ENCODE results near the gene PTCSC3. TPM values are rescaled to one million over a fixed set of nuclear protein-coding genes. Genes with fewer than 3 reads are reported as not detected.

Gene PTCSC3
- total and polyA plus RNA-seq, 2 of the 13 experiments (the other 11 are each of a cell fraction or from before 2014, with no cell fraction given), result not detected

GRCh38 chr14:36194663-36195062 lies 18.1 kb upstream of the PTCSC3 start:
- POLR2A ChIA-PET, result no interaction called here
- Histone ChIP-seq H3K4me3 (replicated peaks in 1 of 3; ENCODE audit: insufficient read depth in 1 of 3, low read depth in 2 of 3, low read length in 3 of 3) (no peak overlapping the region), H3K9ac (ENCODE audit: insufficient read depth, low read depth, low read length) (no peak overlapping the region), H3K27ac (ENCODE audit: extremely low read length, insufficient read depth, low read length) (no peak overlapping the region), H3K79me2 (ENCODE audit: insufficient read depth, low read length) (no peaks in the 10 kb centered on the region), H3K4me2 (ENCODE audit: low read depth, low read length) (no peak overlapping the region), H3K4me1 (ENCODE audit: insufficient read depth, low read length) (no peaks in the 10 kb centered on the region), H2AFZ (ENCODE audit: low read length) (no peak overlapping the region), H3K27me3 (ENCODE audit: control insufficient read depth in 1 of 2, insufficient read depth in 2 of 2, low read length in 2 of 2) (peaks cover 6 to 21% of the 10 kb centered on the region in 2 experiments; a peak in 4 of 5 replicates), H3K36me3 (replicated peaks in 1 of 2; ENCODE audit: control insufficient read depth in 1 of 2, insufficient read depth in 2 of 2, low read length in 2 of 2) (no peaks in the 10 kb centered on the region), H4K20me1 (ENCODE audit: insufficient read depth, low read length) (no peaks in the 10 kb centered on the region), H3K9me3 (ENCODE audit: low read length) (no peaks in the 10 kb centered on the region)
- 28% methylated on average over 4 of the region's 4 CpGs for WGBS (ENCODE audit: low lambda C conversion rate)
- in situ Hi-C loops (cut with HindIII; ENCODE audit: extremely low pct_ligation_motif_present, low pct_unique_long_range_greater_than_20kb) (no loop called here), intact Hi-C loops (cut with micrococcal nuclease; ENCODE audit: unreplicated experiment) (loop anchor here (10.0 kb wide), 1 partner anchor 1800 kb away; no protein-coding TSS in a partner anchor)
- DNase-seq (ENCODE audit: low spot score) (no peak), ATAC-seq (no peak), FAIRE-seq (no peak)
- TF ChIP-seq HNRNPK (IDR thresholded peaks at IDR 0.05; ENCODE audit: low read depth, low read length, poor library complexity, severe bottlenecking) (peak; percentile 100), WIZ (CRISPR knock-in tag; IDR thresholded peaks at IDR 0.05) (no peak), IRX3 (CRISPR knock-in tag; IDR thresholded peaks at IDR 0.05; ENCODE audit: borderline replicate concordance, low read depth) (no peak), PCBP1 (IDR thresholded peaks at IDR 0.05; ENCODE audit: borderline replicate concordance, low read depth, low read length) (peak; percentile 98), KMT2B (CRISPR knock-in tag; IDR thresholded peaks at IDR 0.05) (no peak), MTA1 (CRISPR knock-in tag; IDR thresholded peaks at IDR 0.05; ENCODE audit: borderline replicate concordance) (no peak), FOXP4 (CRISPR knock-in tag; IDR thresholded peaks at IDR 0.05) (no peak), PCBP2 (optimal IDR thresholded peaks at IDR 0.05; ENCODE audit: low read depth, low read length, poor library complexity, severe bottlenecking) (peak; percentile 94)
- no TSS peak for BruUV-seq (replicated peaks)
- CTCF ChIA-PET (ENCODE audit: low intra/inter-chr PET ratio, low total read pairs), result no interaction called here

Measured in HepG2 (cell line).